GM18907 (cell line): ENCODE data around the gene FZR1.
"Not testable (repeated sequence)": the region's sequence is repeated elsewhere in the genome, so short reads cannot be mapped to it uniquely, and the experiment has no call there.

Experiments used
- ATAC-seq: cut with Tn5 transposase; IDR thresholded peaks from one replicate; pipeline ENCODE4 v1.9.1; 2021; ENCODE audit warnings: mild to moderate bottlenecking, moderate library complexity; ENCODE audit not compliant: unreplicated experiment

Gene FZR1

GRCh38 chr19:3565139-3565538, 59.0 kb downstream of the FZR1 start:
- ATAC-seq, result no peak

GRCh38 chr19:3570042-3570441, 63.9 kb downstream of the FZR1 start:
- ATAC-seq, result not testable (repeated sequence)

- no peak for ATAC-seq
These were observed 64.5 kb downstream of the FZR1 start for GRCh38 chr19:3570606-3571011.

- peak; percentile 90 for ATAC-seq
These were observed 66.2 kb downstream of the FZR1 start for GRCh38 chr19:3572132-3572854.

- ATAC-seq, result no peak
These were observed 66.7 kb downstream of the FZR1 start, which contains the start of gene HMG20B for GRCh38 chr19:3572855-3573161. HMG20B (plus strand) TSS chr19:3572944; CDS start chr19:3573310, 366 bp downstream.

GRCh38 chr19:3573162-3573857, 67.2 kb downstream of the FZR1 start:
- peak; percentile 20 for ATAC-seq

- ATAC-seq, result peak; percentile 35
These were observed 67.9 kb downstream of the FZR1 start for GRCh38 chr19:3573858-3574637.

GRCh38 chr19:3575260-3575741, 69.2 kb downstream of the FZR1 start:
- no peak for ATAC-seq

GRCh38 chr19:3575949-3576673, 70.0 kb downstream of the FZR1 start:
- ATAC-seq, result no peak

GRCh38 chr19:3576696-3577443, 70.8 kb downstream of the FZR1 start:
- no peak for ATAC-seq

- ATAC-seq, result no peak
These were observed 71.7 kb downstream of the FZR1 start for GRCh38 chr19:3577723-3578344.

- no peak for ATAC-seq
These were observed 72.3 kb downstream of the FZR1 start for GRCh38 chr19:3578390-3578789.

GRCh38 chr19:3580156-3580934, 74.2 kb downstream of the FZR1 start:
- ATAC-seq, result no peak

GRCh38 chr19:3581792-3582191, 75.7 kb downstream of the FZR1 start:
- ATAC-seq, result not testable (repeated sequence)

- ATAC-seq, result not testable (repeated sequence)
These were observed 78.1 kb downstream of the FZR1 start for GRCh38 chr19:3584036-3584802.

- no peak for ATAC-seq
These were observed 79.4 kb downstream of the FZR1 start, which contains the start of gene GIPC3 for GRCh38 chr19:3585301-3586126. GIPC3 (plus strand) TSS chr19:3585478; CDS start chr19:3585598, 120 bp downstream.

- ATAC-seq, result no peak
These were observed 80.1 kb downstream of the FZR1 start for GRCh38 chr19:3586127-3586626.
